Fibroblast of skin of right biceps (primary cell): ENCODE results near the gene PURA.

ENCODE experiments used
- DNase-seq: peaks from one replicate; pipeline ENCODE4 v3.0.0-alpha.2; 2013

The PURA gene

DNA sequence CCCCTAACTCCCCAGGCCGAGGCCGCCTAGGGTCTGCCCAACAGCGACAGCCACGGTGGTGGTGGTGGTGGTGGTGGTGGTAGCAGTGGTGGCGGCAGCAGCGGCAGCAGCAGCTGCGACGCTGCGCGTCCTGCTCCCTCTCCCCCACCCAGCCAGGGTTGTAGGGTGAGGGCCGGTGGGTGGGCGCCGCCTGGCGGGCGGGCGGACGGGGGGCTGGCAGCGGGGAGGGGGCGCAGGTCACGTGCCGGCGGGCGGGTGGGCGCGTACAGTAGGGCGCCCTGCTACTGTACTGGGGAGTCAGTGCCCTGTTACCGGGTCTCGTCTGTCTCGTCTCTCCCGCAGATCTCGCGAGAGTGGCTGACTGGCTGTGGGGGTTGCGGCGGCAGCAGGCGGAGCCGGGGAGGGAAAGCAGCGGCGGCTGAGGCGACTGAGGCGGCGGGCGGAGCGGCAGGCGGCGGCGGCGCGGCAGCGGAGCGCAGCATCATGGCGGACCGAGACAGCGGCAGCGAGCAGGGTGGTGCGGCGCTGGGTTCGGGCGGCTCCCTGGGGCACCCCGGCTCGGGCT lies at the start of gene PURA:
Gene PURA, plus strand, starts transcription at position 411 of the 565 bp plus-strand sequence. Its CDS starts 73 bp downstream, at position 484.
- DNase-seq: peak; percentile 97

DNA sequence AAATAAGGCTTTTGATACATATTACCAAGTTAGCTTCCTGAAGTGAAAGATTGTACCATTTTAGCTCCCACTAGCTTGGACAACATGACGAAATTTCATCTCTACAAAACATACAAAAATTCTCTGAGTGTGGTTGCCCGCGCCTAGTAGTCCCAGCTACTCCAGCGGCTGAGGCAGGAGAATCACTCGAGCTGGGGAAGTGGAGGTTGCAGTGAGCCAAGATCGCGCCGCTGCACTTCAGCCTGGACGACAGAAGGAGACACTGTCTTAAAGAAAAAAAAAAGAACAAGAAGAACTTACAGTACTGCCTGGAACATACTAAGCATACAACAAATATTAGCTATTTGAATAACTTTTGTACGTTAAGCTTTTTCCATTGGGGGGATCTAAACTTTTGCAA lies 41.1 kb upstream of the PURA start:
- DNase-seq: no peak

DNA sequence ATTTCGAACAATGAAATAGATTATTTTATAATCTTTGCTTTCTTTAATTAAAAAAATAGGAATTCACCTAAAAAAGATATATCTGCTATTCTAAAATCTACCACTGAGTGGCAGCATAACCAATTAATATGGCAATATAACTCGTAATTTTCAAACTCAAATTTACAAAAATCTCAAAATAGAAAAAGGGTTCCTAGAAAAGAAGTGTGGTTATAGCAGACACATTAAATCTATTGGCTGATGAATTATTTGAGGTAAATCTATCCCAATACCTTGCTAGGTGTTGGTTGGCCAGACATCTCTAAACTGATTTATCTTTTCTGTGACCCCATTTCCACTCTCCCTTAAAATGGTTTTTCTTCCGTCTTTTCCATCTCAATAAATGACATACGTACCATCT lies 40.6 kb upstream of the PURA start:
- DNase-seq: peak; percentile 21

DNA sequence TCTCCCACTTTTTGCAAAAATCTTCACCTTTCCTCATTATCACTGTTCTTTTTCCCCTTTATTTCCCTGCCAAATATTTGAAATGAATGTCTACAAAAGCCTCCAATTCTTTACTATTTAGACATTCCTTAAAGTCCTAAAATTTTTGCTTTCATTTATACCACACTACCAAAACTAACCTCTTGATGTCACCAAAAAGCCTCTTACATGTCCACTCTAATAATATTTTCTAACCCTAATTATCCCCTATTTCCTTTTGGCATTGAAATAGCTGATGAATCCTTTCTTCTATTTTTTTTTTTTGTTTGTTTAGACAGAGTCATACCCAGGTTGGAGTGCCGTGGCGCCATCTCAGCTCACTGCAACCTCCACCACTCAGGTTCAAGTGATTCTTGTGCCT lies 38.5 kb upstream of the PURA start:
- DNase-seq: peak; percentile 6

DNA sequence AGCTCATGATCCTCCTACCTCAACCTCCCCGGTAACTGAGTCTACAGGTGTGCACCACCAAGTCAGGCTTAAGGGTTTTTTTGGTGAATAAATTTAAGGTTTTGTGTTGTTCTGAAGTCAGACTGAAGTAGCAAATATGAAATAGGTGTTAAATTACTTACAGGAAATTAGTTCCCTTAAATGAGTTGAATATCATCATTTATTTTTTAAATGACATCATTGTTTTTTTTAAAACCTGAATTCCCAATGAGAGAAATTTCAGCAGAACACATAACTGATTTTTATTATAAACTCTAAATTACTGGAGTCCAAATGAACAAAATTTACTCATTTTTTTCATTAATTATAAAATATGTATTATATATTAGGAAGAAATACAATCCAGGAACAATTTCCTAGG lies 37.8 kb upstream of the PURA start:
- no peak for DNase-seq

DNA sequence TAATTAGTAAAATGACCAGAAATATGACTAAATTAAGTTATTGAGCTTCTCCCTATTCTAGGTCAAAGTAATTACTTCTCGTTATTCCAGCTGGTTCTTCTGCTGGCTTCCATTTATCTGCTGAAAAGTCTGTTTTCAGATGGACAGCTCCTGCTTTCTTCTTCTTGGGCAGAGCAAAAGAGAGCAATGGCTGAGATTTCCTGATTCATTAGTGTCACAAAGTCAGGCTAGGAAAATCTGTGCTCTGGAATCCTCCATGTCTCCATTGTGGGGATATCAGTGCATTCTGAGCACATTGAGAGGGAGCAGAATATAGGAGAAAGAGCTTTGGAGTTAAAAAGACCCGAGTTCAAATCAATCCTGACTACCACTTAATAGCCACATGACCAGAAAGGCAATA lies 37.1 kb upstream of the PURA start:
- DNase-seq: no peak

DNA sequence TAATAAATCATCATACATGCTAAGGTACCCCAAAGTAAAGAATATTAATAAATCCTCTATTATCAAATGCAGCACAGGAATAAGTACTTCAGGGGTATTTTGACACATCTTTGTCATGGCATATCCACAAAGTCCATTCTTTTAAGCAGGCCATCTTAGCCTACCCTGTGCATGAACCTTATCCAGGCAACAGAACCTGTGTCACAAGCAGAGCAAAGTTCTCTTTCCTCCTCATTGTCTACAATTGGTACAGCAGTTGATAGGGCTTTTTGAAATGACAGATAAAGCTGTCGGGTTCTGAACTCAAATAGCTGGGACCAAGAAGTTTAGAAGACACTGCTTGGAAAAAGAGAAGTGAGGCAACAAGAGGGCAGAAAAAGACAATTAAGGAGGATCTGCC lies 30.8 kb upstream of the PURA start:
- DNase-seq: no peak

DNA sequence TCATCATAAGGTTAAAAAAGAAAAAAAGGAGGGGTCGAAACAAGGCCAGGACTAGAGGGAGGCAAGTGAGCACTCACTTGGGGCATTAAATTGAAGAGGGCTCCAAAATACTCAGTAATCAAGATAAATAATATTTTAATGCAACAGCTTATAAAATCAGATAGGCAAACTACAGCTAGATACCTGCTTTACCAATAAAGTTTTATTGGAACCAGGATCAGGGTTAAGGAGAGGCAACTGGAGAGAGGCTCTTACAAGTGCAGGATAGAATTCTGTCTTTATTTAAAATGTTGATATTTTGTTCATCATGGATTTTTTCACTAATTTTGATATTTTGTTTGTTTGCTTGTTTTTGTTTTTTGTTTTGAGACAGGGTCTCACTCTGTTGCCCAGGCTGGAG lies 30.3 kb upstream of the PURA start:
- no peak for DNase-seq

DNA sequence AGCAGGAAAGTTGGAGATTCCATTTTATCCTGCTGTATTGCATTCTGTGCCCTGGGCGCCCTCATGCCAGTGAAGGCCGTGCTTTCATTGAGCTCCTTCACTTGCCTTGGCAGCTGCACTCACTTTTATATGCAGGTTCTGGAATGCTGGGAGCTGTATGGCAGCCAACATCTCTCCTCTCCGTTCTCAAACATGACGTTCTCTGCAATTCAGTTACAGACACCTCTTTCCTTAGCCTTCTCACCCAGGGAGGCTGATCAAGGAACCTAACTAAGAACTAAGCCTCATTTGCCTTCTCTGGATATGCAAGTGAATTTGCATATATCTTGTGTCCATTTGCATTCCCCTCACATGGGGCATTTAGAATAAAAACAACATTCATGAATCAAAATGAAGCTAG lies 29.4 kb upstream of the PURA start:
- DNase-seq: no peak

DNA sequence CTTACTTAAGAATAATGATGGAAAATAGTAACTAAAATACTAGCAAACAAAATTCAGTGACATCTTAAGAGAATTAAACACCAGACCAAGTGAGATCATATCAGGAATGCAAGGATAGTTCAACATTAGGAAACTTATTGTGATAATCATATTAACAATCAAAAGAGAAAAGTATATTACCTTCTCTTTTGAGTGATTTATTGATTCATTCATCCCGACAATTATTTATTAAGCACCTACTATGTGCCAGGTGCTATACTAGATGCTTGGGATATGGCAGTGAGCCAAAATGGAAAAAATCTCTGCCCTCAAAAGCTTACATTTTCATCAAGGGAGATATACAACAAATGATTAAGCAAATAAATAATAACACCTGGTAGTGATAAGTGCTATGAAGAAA lies 23.7 kb upstream of the PURA start:
- DNase-seq: no peak

DNA sequence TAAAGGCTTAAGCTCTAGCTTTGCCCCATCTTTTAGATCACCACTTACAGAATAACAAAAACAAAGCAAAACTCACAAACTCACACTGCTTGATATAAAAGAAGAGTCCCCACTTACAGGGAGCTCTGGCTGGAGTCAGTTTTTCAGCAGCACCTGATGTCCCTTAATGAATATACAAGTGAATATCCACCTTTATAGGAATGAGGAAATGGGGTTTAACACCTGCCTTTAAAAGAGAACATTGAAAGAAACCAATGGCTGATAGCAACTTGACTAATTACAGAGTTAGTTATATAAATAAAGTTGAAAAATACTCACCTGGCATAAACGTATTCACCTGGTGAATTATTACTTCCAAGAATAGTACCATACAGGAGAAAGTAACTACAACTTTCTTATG lies 20.7 kb upstream of the PURA start:
- DNase-seq: no peak

DNA sequence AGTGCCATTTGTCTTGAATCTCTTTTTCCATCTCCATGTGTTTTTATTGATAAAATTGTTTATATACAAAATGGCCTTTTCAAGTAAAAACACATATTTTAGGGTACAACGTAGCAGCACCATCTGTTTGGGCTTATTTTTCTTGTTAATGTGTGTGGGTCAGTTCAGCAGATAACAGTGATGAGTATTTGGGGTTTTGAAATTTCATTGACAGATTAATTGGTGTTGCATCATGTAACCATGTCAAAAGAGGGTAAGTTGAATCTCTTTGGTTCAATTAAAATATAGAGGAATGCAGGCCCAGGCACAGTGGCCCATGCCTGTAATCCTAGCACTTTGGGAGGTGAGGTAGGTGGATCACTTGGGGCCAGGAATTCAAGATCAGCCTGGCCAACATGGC lies 20.0 kb upstream of the PURA start:
- DNase-seq: no peak

DNA sequence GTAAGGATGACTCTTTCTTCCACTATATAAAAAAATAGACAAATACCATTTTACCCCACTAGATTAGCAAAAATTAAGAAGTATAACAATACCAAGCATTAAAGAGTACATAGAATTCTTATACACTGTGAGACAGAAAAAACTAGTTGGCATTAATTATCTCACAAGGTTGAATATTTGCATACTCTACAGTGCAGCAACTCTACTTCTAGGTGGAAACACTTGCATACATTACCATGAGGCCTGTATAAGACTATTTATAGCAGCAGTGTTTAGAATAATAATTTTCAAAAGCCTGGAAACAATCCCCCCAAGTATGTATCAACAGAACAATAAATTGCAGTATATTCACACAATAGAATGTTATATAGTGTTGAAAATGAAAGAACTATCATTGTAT lies 19.0 kb upstream of the PURA start:
- no peak for DNase-seq

DNA sequence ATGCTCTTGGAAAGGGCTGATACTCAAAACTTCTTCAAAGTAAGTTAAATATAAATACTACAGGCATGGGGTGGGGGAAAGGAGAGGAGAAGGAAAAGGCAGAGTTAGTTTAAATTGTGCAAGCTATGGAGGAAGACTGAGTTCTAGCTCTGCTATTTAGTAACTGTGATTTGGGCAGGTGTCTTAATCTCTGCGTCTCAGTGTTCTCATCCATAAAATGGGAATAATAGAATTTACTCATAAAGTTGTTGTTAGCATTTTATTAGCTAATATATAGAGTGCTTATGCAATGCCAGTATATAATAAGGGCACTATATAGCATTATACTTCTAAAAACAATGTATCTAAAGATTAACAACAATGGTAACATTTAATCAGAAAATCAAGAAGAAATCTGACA lies 12.7 kb upstream of the PURA start:
- DNase-seq: no peak

DNA sequence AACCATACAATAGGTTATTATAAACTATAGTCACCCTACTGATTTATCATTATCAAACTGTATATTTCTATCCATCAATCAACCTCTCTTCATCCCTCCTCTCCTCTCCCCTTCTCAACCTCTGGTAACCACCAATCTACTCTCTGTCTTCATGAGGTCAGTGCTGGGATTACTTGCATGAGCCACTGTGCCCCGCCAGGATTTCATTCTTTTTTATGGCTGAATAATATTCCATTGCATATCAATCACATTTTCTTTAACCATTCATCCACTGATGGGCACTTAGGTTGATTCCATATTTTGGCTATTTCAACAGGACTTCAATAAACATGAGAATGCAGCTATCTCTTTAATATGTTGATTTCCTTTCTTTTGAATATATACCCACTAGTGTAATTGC lies 10.8 kb upstream of the PURA start:
- no peak for DNase-seq

DNA sequence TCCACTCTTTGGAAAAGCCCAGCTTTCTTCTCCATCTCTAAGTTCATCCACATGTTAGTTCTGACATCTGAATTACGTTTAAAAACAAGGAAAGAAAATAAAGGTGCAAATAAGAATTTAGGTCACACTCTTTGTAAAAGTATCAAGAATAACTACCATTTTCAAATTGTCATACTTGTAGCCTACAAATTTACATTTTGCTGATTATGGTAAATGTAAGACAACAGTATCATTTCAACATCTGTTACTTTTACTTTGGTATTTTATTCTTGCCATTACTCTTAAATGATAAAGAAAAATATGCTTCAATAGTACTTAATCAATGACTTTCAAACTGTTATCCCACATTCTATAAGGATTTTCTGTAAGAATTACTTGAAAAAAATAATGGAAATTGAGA lies 9.8 kb upstream of the PURA start:
- DNase-seq: no peak

DNA sequence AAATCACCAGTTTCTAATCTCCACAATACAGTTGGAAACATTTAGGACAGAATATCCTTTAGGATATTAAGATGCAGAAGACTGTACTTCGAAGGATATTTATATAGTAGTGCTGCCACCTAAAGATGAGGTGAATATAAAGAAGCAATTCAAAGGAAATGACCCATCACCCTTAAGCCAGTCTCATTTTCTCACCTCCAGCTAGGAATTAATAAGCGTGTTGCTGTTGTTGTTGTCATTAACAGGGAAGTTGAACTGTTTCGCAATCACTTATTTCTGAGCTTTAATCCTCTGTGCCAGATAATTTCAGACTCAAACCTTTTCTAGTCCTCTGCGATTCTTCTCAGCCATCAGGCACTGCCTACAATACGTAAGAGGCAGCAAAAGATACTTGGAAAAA lies 7.8 kb upstream of the PURA start:
- no peak for DNase-seq

DNA sequence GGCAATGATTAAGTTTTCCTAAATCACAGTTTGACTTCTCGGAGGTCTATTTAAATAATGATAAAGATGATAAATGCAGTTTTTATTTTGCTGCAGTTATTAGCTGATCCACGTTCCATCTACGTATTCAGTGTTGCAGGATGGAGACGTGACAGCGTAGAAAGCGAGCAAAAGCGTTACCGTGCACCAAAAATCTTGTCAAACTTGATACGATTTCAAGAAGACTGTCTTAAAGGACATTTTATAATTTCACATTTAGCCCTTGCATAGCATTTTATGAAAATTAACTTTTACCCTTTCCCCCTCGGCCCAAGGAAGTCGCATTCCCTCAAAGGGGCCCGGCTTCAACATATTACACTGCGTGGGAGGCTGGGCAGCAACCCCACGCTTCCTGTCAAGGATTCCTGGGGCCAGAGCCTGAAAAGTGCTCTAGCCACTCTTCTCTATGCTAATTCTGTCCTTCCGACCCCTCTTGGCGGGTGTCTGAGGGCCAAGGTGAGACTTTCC lies 7.1 kb upstream of the PURA start:
- DNase-seq: no peak

DNA sequence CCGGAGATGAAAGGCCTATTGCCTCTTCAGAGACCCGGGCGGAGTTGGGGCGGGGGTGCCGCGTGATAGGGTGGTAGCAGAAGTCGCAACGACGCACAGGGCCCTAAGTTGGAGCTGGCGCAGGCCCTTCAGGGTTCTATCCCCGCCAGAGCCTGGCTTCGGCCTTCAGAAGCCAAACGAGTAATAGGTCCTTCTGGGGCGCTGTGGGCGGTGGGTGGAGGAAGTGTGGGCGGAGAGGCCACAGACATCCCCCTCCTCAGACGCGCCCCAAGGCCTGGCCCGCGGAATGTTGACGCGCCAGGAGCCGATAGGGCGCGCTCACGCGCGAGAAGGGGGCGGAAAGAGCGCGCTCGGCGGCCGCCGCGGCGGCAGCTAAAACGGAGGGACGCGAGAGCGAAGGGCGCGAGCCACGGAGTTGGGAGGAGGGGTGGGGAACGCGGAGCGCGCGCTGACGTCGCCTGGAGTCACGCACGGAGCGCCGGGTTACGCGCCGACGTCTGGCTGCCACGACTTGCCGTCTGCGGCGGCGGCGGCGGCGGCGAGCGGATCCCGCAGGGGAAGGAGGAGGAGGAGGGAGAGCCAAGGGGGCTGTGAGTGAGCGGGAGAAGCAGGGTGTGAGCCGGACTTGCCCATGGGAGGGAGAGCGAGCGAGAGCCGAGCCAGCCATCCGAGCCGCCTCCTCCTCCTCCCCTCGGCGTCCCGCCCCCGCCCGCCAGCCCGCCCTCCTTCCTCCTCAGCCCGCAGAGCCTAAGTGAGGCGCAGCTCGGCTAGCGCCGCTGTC lies 6.4 kb upstream of the PURA start:
- DNase-seq: peak; percentile 94

DNA sequence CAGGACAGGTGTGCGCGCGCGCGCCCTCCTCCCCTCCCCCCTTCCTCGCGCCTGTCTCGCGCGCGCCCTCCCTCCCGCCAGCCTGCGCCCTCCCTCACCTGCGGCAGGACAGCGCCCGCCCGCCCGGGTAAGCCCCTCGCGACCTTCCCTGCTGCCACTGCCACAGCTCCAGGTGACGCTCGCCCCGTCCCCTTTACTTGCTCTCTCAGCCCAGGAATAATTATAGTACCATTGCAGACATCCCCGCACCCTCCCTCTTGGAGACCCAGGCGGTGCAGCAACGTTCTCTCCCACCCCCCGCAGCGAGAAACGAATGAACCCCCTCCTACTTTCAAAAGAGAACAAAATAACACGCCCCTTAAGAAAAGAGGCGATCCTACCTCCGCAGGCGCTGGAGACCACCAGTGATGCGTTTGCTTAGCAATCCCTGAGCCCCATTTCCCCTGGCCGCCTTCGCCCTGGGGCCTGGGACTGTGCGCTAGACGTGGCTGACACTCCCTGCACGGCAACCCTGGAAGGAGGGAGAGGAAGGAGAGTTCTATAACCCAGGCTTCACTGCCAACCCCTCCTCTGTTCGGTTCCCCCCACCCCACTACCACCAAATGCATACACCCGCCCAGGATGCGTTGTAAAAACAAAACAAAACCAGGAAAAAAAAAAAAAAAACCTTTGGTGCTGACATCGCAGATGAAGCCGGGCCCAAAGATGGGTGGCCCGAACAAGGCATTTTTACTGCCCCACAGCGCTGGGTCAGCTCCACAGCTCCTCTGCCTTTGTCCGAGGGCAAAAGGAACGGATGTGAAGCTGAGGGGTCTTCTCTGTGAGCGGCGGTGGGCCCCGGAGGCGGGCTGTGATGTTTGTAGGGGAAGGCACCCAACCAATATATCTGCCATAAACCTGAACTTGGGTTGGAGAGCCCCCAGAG lies 5.6 kb upstream of the PURA start:
- no peak for DNase-seq

DNA sequence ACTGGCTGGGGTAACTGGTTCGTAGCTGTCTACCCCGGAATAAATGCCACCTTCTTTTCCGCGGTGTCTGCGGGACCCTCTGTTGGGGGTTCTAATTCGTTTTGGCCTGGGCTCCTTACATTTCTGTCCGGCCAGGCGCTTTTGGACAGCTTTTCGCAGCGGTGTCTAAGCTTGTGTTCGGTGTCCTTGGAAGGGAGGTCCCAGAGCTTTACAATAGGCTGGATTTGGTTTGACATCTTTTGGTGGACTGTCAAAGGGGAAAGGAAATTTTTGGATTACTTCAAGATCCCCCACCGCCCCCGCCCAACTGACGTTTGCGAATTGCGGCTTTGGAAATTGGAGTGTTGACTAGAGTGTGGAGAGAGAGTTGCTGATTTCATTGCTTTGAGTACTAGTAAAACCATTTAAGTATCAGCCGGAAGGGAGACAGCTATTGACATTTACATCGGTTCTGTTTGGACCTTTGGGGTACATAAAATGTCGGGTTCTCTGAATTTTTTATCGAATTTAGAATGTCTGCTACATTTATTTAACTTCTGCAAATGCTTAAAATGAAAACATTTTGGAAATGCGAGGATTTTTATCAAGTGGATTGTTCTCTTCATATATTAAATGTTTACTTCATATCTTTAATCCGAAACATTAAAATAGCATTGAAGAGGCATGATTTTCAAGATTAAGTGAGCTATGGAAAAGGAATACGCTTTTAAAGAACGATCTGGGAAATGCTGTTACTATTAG lies 4.7 kb upstream of the PURA start:
- peak; percentile 47 for DNase-seq

DNA sequence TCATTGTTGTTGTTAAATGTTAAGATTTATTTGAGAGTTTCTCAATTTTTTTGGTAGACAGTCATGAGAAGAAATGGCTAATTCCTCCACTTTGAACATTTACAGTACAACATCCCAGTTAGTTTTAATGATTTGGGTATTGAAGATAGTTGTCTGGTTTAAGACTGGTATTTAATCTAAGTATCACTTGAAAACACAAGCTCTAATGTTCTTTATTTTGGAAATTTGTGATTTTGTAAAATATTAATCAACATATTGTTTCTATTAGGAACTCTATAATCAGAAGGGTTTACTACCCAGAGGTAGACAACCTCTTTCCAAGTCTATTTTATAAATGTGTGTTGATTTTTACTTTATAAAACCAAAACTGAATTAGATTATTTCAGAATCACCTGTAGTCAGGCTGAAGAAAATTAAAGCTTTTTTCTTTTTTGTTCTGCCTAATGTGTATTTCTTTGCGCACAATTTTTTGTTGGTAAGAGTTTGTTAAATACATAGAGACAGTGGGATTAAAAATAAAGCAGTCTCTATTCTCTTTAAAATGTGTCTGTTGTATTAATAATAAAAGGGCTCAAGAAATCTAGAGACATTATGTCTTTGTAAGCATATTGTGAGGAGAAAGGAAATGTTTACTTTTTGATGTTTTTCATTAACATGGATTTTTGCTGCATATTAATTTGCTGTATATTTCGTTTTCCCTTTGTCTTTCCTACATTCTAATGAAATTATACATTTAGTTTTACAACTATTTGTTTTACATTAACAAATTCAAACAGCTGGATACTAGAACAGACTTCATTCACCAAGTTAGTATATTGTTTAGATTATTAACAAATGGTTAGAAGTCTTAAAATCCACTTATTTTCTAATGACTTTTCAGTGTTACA lies 3.9 kb upstream of the PURA start:
- DNase-seq: no peak
